Liver (tissue), 3 donors: Measurements from ENCODE around the gene NAA80.

Experiments
- FOXA1 ChIP-seq: IDR thresholded peaks from 2 replicates; pipeline ENCODE4 v1.6.1; 2016; ENCODE audit warnings: antibody characterized with exemption
- GABPA ChIP-seq, 2 donors: IDR thresholded peaks in 1 of 2; conservative IDR thresholded peaks in 1 of 2; 2 replicates each; pipeline ENCODE4 v1.6.1; 2016; ENCODE audit warnings: antibody characterized with exemption in 2 of 2, mild to moderate bottlenecking in 1 of 2, moderate library complexity in 1 of 2
- HNF4A ChIP-seq, 2 donors: conservative IDR thresholded peaks; 2 replicates each; pipeline ENCODE4 v1.6.1; 2016; ENCODE audit warnings: antibody characterized with exemption in 2 of 2, mild to moderate bottlenecking in 2 of 2
- MAX ChIP-seq: IDR thresholded peaks from 2 replicates; pipeline ENCODE4 v1.6.1; 2016; ENCODE audit warnings: antibody characterized with exemption
- RAD21 ChIP-seq, 2 donors: IDR thresholded peaks; 2 replicates each; pipeline ENCODE4 v1.6.1; 2016; ENCODE audit warnings: antibody characterized with exemption in 2 of 2, mild to moderate bottlenecking in 2 of 2
- REST ChIP-seq: IDR thresholded peaks from 2 replicates; pipeline ENCODE4 v1.6.1; 2016; ENCODE audit warnings: antibody characterized with exemption, mild to moderate bottlenecking
- RXRA ChIP-seq, 2 donors: IDR thresholded peaks; 2 replicates each; pipeline ENCODE4 v1.6.1; 2017 to 2018; ENCODE audit warnings: antibody characterized with exemption in 2 of 2, mild to moderate bottlenecking in 1 of 2
- TAF1 ChIP-seq: conservative IDR thresholded peaks from 2 replicates; pipeline ENCODE4 v1.6.1; 2016; ENCODE audit warnings: antibody characterized with exemption, mild to moderate bottlenecking
- YY1 ChIP-seq: IDR thresholded peaks from 2 replicates; pipeline ENCODE4 v1.6.1; 2016; ENCODE audit warnings: antibody characterized with exemption, mild to moderate bottlenecking
- TF ChIP-seq, protein P1 (sequence below): fragments of 150-350 bp; IDR thresholded peaks from 2 replicates; pipeline ENCODE4 v1.5.1; 2017; ENCODE audit warnings: improper control_type of control experiment, low read depth, low read length; ENCODE audit not compliant: missing input control
- TF ChIP-seq, protein P2 (sequence below): IDR thresholded peaks from 2 replicates; pipeline ENCODE4 v1.6.1; 2016; ENCODE audit warnings: antibody characterized with exemption
- donor health status: healthy.
- donor health status: healthy.

GRCh38 chr3:50294089-50294488 is 5.1 kb downstream of the NAA80 start:
- TF ChIP-seq TAF1 (no peak), RXRA (IDR thresholded peaks at IDR 0.05) (no peak), RAD21 (IDR thresholded peaks at IDR 0.05) (no peak), MAX (no peak), GABPA (IDR thresholded peaks at IDR 0.05 in 1 of 2, conservative IDR thresholded peaks at IDR 0.05 in 1 of 2) (no peak), YY1 (no peak), REST (no peak), HNF4A (conservative IDR thresholded peaks at IDR 0.05) (no peak), FOXA1 (no peak)
- TF ChIP-seq, protein P1, sequence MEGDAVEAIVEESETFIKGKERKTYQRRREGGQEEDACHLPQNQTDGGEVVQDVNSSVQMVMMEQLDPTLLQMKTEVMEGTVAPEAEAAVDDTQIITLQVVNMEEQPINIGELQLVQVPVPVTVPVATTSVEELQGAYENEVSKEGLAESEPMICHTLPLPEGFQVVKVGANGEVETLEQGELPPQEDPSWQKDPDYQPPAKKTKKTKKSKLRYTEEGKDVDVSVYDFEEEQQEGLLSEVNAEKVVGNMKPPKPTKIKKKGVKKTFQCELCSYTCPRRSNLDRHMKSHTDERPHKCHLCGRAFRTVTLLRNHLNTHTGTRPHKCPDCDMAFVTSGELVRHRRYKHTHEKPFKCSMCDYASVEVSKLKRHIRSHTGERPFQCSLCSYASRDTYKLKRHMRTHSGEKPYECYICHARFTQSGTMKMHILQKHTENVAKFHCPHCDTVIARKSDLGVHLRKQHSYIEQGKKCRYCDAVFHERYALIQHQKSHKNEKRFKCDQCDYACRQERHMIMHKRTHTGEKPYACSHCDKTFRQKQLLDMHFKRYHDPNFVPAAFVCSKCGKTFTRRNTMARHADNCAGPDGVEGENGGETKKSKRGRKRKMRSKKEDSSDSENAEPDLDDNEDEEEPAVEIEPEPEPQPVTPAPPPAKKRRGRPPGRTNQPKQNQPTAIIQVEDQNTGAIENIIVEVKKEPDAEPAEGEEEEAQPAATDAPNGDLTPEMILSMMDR: no peak
- TF ChIP-seq, protein P2, sequence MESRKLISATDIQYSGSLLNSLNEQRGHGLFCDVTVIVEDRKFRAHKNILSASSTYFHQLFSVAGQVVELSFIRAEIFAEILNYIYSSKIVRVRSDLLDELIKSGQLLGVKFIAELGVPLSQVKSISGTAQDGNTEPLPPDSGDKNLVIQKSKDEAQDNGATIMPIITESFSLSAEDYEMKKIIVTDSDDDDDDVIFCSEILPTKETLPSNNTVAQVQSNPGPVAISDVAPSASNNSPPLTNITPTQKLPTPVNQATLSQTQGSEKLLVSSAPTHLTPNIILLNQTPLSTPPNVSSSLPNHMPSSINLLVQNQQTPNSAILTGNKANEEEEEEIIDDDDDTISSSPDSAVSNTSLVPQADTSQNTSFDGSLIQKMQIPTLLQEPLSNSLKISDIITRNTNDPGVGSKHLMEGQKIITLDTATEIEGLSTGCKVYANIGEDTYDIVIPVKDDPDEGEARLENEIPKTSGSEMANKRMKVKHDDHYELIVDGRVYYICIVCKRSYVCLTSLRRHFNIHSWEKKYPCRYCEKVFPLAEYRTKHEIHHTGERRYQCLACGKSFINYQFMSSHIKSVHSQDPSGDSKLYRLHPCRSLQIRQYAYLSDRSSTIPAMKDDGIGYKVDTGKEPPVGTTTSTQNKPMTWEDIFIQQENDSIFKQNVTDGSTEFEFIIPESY: no peak
